RCC 7860 (cell line): Measurements from ENCODE around the gene SNX1.
"Not testable (repeated sequence)": the region's sequence is repeated elsewhere in the genome, so short reads cannot be mapped to it uniquely, and the experiment has no call there.

ENCODE experiments used
- DNase-seq: peaks from one replicate; pipeline ENCODE4 v3.0.0-alpha.2; 2015; ENCODE audit warnings: low spot score
- FAIRE-seq: peaks from 2 replicates; lab custom pipeline; 2012; peaks lifted over from hg19 to GRCh38; lab: Jason Lieb, UNC

SNX1 gene

GRCh38 chr15:64112073-64112772 is 16.4 kb downstream of the SNX1 start:
- DNase-seq (no peak), FAIRE-seq (no peak)

- DNase-seq (peak; percentile 44), FAIRE-seq (peak; percentile 74)
Observed at GRCh38 chr15:64112904-64113303, 17.1 kb downstream of the SNX1 start.

GRCh38 chr15:64117759-64118487 is 22.1 kb downstream of the SNX1 start:
- FAIRE-seq (no peak), DNase-seq (no peak)

- not testable (repeated sequence) for DNase-seq, FAIRE-seq
Observed at GRCh38 chr15:64120322-64120721, 24.5 kb downstream of the SNX1 start.

- no peak for DNase-seq
- FAIRE-seq = no peak
Observed at GRCh38 chr15:64121614-64122013, 25.8 kb downstream of the SNX1 start.

GRCh38 chr15:64122444-64122843 is 26.7 kb downstream of the SNX1 start:
- DNase-seq = no peak
- FAIRE-seq = no peak

GRCh38 chr15:64122936-64123351 is 27.2 kb downstream of the SNX1 start:
- no peak for DNase-seq
- FAIRE-seq = no peak

GRCh38 chr15:64125978-64126377 is 30.2 kb downstream of the SNX1 start:
- FAIRE-seq = no peak
- no peak for DNase-seq

- no peak for DNase-seq
Observed at GRCh38 chr15:64127521-64128270, 31.9 kb downstream of the SNX1 start.

GRCh38 chr15:64130159-64130558 is 34.4 kb downstream of the SNX1 start:
- no peak for DNase-seq
- FAIRE-seq = no peak

More at GRCh38 chr15:64127521-64128270, 31.9 kb downstream of the SNX1 start:
- no peak for FAIRE-seq

GRCh38 chr15:64131547-64131946 is 35.8 kb downstream of the SNX1 start:
- no peak for FAIRE-seq
- DNase-seq = no peak

GRCh38 chr15:64132217-64132616 is 36.4 kb downstream of the SNX1 start:
- FAIRE-seq = no peak
- DNase-seq = no peak

- FAIRE-seq (no peak), DNase-seq (no peak)
Observed at GRCh38 chr15:64133623-64134344, 38.0 kb downstream of the SNX1 start.

GRCh38 chr15:64134345-64134829 is 38.6 kb downstream of the SNX1 start:
- DNase-seq (no peak), FAIRE-seq (no peak)

- FAIRE-seq = no peak
- DNase-seq = no peak
Observed at GRCh38 chr15:64136347-64136746, 40.6 kb downstream of the SNX1 start.

GRCh38 chr15:64137226-64137833 is 41.5 kb downstream of the SNX1 start:
- DNase-seq (no peak), FAIRE-seq (no peak)

- FAIRE-seq (no peak), DNase-seq (no peak)
Observed at GRCh38 chr15:64138331-64138941, 42.7 kb downstream of the SNX1 start.

GRCh38 chr15:64141798-64142512 is 46.2 kb downstream of the SNX1 start:
- FAIRE-seq (no peak), DNase-seq (no peak)

- no peak for FAIRE-seq
- no peak for DNase-seq
Observed at GRCh38 chr15:64143276-64143675, 47.5 kb downstream of the SNX1 start.
